ENCODE results near the gene PXDN. TPM values are rescaled to one million over a fixed set of nuclear protein-coding genes. Genes with fewer than 3 reads are reported as not detected.

The PXDN gene
- total RNA-seq, 1 experiment from 2014 or later = 146 TPM

DNA sequence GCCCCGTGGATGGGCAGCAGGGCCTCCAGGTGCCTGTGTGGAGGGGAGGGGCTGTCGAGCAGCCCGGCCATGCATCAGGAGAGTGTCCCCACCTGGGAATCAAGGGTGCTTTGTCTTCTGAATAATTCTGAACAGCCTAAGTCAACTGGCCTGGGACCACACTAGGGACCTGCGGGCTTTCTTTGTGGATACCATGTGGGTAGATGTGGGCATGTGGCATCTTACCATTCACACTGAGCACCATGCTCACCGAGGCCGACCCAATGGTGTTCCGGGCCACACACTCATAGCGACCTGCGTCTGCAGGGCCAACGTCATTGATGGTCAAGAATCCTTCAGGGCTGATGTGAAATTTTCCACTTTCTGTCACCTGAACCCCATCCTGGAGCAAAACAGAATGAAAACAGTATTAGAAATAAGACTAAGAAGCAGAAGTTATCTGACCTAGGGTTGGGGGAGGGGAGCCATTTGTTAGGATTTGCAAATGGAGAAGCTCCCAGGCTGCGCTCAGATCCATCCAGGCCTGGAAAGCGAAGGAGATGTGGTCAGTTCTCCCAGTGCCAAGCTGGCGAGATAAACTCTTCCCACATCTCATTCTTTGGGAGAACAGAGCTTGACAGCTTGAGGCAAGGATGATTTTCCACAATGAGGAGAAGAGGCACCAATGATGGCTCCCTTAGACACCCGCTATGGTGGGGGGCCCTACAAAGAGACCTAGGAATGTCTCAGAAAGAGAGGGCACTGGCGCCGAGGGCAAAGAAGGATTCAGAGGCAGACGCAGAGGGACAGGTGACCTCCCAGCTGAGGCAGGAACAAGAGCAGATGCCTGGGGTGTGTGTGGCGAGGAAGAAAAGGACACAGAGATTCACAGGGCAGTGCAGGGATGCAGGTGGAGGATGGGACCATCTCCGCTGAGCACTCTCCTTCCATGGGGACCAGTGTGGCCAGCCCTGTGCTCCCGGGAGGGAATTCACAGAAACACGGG is 83.4 kb downstream of the PXDN start (continued):
- TF ChIP-seq, protein P1, sequence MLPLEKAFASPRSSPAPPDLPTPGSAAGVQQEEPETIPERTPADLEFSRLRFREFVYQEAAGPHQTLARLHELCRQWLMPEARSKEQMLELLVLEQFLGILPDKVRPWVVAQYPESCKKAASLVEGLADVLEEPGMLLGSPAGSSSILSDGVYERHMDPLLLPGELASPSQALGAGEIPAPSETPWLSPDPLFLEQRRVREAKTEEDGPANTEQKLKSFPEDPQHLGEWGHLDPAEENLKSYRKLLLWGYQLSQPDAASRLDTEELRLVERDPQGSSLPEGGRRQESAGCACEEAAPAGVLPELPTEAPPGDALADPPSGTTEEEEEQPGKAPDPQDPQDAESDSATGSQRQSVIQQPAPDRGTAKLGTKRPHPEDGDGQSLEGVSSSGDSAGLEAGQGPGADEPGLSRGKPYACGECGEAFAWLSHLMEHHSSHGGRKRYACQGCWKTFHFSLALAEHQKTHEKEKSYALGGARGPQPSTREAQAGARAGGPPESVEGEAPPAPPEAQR (CRISPR knock-in tag; IDR thresholded peaks at IDR 0.05) = no peak

DNA sequence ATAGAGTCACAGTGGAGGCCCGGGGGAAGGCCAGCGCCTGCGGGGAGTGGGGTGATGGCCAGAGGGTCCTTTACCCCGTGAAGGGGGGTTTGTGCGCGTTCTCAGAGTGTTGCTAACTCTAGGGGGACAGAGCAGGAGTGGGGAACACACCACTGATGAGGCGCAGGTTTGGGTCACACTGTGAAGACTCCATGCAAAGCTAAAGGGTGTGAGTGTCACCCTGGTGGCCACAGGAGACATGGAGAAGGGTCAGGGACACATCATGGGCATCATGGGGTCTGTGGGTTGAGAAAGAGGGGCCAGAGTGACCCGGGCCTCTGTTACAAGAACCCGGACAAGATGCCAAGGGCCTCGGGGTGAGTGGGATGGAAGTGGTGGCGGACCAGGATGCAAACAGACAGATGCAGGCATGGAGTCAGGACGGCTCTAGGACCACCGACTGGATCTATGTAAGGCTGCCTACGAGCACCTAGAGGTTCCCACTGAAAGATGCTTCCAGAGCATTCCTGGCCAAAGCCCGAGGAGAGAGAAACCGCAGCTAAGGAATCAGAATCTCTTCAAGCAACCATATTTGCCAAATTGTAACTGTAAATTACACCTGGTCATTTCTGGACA is 84.3 kb downstream of the PXDN start:
- H3K9me3 Mint-ChIP-seq = no peaks in the 10 kb centered on the region
- no peak overlapping the region for H3K27ac Mint-ChIP-seq
- no peak for DNase-seq (ENCODE audit: low spot score)
- ChIA-PET POLR2A (no interaction called here), CTCF (no interaction called here)
- peaks cover 9% of the 10 kb centered on the region for H3K4me1 Mint-ChIP-seq
- ATAC-seq = no peak
- TF ChIP-seq CREB1 (CRISPR knock-in tag; IDR thresholded peaks at IDR 0.05) = no peak
- no peak for TF ChIP-seq NFE2L1 (CRISPR knock-in tag; IDR thresholded peaks at IDR 0.05)
- no peak for TF ChIP-seq TEAD1 (CRISPR knock-in tag; IDR thresholded peaks at IDR 0.05)
- TF ChIP-seq, protein P2, sequence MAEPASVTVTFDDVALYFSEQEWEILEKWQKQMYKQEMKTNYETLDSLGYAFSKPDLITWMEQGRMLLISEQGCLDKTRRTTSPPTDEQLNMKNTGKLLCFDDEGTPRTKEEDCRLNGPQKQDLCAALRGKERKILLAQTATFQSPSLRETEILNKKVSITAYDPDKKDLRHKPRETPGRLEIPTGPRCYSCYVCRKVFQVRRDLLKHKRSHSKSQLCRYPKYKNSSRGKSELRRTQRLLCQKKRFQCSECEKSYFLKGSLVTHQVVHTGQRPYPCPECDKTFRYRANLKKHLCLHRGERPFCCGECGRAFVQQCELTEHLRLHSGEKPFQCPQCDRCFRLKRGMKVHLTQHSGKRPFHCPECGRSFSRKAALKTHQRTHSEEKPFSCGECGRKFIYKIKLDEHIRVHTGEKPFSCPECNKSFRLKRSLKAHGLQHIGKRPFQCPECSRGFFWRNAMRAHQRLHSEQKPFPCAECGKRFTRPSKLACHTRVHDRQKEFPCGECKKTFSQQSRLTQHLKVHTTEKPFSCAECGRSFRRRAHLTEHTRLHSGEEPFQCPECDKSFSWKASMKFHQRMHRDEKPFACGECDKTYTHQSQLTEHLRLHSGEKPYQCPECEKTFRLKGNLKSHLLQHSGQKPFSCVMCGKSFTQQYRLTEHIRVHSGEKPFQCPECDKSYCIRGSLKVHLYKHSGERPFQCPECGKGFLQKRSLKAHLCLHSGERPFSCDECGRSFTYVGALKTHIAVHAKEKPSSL (CRISPR knock-in tag; conservative IDR thresholded peaks at IDR 0.05) = no peak
- TF ChIP-seq ETV6 (CRISPR knock-in tag; IDR thresholded peaks at IDR 0.05) = no peak
- no peak for TF ChIP-seq GABPB1 (CRISPR knock-in tag; IDR thresholded peaks at IDR 0.05)
- TF ChIP-seq, protein P3, sequence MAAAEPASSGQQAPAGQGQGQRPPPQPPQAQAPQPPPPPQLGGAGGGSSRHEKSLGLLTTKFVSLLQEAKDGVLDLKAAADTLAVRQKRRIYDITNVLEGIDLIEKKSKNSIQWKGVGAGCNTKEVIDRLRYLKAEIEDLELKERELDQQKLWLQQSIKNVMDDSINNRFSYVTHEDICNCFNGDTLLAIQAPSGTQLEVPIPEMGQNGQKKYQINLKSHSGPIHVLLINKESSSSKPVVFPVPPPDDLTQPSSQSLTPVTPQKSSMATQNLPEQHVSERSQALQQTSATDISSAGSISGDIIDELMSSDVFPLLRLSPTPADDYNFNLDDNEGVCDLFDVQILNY (CRISPR knock-in tag; IDR thresholded peaks at IDR 0.05) = no peak
- TF ChIP-seq ATF1 (CRISPR knock-in tag; IDR thresholded peaks at IDR 0.05) = no peak
- TF ChIP-seq ESRRA (CRISPR knock-in tag; IDR thresholded peaks at IDR 0.05; ENCODE audit: borderline replicate concordance) = no peak
- TF ChIP-seq SOX15 (CRISPR knock-in tag; IDR thresholded peaks at IDR 0.05) = no peak
- TF ChIP-seq ZNF232 (CRISPR knock-in tag; IDR thresholded peaks at IDR 0.05) = no peak
- TF ChIP-seq GTF2I (CRISPR knock-in tag; conservative IDR thresholded peaks at IDR 0.05) = no peak
- no peak for TF ChIP-seq KAT7 (CRISPR knock-in tag; IDR thresholded peaks at IDR 0.05; ENCODE audit: borderline replicate concordance)
- TF ChIP-seq, protein P4, sequence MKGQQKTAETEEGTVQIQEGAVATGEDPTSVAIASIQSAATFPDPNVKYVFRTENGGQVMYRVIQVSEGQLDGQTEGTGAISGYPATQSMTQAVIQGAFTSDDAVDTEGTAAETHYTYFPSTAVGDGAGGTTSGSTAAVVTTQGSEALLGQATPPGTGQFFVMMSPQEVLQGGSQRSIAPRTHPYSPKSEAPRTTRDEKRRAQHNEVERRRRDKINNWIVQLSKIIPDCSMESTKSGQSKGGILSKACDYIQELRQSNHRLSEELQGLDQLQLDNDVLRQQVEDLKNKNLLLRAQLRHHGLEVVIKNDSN (CRISPR knock-in tag; IDR thresholded peaks at IDR 0.05) = no peak
- TF ChIP-seq, protein P5, sequence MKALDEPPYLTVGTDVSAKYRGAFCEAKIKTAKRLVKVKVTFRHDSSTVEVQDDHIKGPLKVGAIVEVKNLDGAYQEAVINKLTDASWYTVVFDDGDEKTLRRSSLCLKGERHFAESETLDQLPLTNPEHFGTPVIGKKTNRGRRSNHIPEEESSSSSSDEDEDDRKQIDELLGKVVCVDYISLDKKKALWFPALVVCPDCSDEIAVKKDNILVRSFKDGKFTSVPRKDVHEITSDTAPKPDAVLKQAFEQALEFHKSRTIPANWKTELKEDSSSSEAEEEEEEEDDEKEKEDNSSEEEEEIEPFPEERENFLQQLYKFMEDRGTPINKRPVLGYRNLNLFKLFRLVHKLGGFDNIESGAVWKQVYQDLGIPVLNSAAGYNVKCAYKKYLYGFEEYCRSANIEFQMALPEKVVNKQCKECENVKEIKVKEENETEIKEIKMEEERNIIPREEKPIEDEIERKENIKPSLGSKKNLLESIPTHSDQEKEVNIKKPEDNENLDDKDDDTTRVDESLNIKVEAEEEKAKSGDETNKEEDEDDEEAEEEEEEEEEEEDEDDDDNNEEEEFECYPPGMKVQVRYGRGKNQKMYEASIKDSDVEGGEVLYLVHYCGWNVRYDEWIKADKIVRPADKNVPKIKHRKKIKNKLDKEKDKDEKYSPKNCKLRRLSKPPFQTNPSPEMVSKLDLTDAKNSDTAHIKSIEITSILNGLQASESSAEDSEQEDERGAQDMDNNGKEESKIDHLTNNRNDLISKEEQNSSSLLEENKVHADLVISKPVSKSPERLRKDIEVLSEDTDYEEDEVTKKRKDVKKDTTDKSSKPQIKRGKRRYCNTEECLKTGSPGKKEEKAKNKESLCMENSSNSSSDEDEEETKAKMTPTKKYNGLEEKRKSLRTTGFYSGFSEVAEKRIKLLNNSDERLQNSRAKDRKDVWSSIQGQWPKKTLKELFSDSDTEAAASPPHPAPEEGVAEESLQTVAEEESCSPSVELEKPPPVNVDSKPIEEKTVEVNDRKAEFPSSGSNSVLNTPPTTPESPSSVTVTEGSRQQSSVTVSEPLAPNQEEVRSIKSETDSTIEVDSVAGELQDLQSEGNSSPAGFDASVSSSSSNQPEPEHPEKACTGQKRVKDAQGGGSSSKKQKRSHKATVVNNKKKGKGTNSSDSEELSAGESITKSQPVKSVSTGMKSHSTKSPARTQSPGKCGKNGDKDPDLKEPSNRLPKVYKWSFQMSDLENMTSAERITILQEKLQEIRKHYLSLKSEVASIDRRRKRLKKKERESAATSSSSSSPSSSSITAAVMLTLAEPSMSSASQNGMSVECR (CRISPR knock-in tag; IDR thresholded peaks at IDR 0.05; ENCODE audit: borderline replicate concordance) = no peak
- no peak for TF ChIP-seq NFYB (CRISPR knock-in tag; conservative IDR thresholded peaks at IDR 0.05; ENCODE audit: low read depth)
- TF ChIP-seq CREM (CRISPR knock-in tag; IDR thresholded peaks at IDR 0.05) = no peak
- no peaks in the 10 kb centered on the region for H3K27me3 Mint-ChIP-seq (ENCODE audit: low read depth)
- no peak overlapping the region for H3K4me3 Mint-ChIP-seq
- peaks cover 50% of the 10 kb centered on the region for H3K36me3 Mint-ChIP-seq
